Endodermal cell (in vitro differentiated cells): ENCODE results near the gene ADNP. TPM values are rescaled to one million over a fixed set of nuclear protein-coding genes. Genes with fewer than 3 reads are reported as not detected.

Source experiments
- DNase-seq: peaks from one replicate; pipeline ENCODE4 v3.0.0-alpha.2; 2017
- H3K27ac ChIP-seq: 2 replicates; pipeline ENCODE4 v1.5.1; 2013; ENCODE audit warnings: mild to moderate bottlenecking, low read depth, low read length, moderate library complexity
- H3K27me3 ChIP-seq: 2 replicates; pipeline ENCODE4 v1.6.1; 2013; ENCODE audit warnings: mild to moderate bottlenecking, low read length, moderate library complexity; ENCODE audit not compliant: insufficient read depth, control insufficient read depth, poor library complexity, severe bottlenecking
- H3K36me3 ChIP-seq: 2 replicates; pipeline ENCODE4 v1.7.0; 2013; ENCODE audit warnings: mild to moderate bottlenecking, low read length, moderate library complexity; ENCODE audit not compliant: control insufficient read depth, insufficient read depth
- H3K4me1 ChIP-seq: one replicate; pipeline ENCODE4 v1.7.0; 2013; ENCODE audit warnings: low read length; ENCODE audit not compliant: control insufficient read depth, insufficient read depth
- H3K4me3 ChIP-seq: 2 replicates; pipeline ENCODE4 v1.5.1; 2013; ENCODE audit warnings: mild to moderate bottlenecking, low read length, moderate library complexity
- H3K9ac ChIP-seq: 2 replicates; pipeline ENCODE4 v1.6.1; 2013; ENCODE audit warnings: mild to moderate bottlenecking, low read length, moderate library complexity; ENCODE audit not compliant: poor library complexity, severe bottlenecking; ENCODE audit errors: extremely low read depth
- H3K9me3 ChIP-seq: 2 replicates; pipeline ENCODE4 v1.6.1; 2013; ENCODE audit warnings: mild to moderate bottlenecking, low read length, moderate library complexity; ENCODE audit not compliant: control insufficient read depth
- H3K27ac Mint-ChIP-seq: 2 replicates; pipeline ENCODE4 v1.8.0; 2020; ENCODE audit warnings: mixed read lengths
- H3K27me3 Mint-ChIP-seq: 2 replicates; pipeline ENCODE4 v1.8.0; 2021; ENCODE audit warnings: mild to moderate bottlenecking, mixed read lengths; ENCODE audit not compliant: insufficient read depth
- H3K36me3 Mint-ChIP-seq: 2 replicates; pipeline ENCODE4 v1.8.0; 2020; ENCODE audit warnings: low read depth, mixed read lengths
- H3K4me1 Mint-ChIP-seq: 2 replicates; pipeline ENCODE4 v1.8.0; 2020; ENCODE audit warnings: mixed read lengths
- H3K4me3 Mint-ChIP-seq: 2 replicates; pipeline ENCODE4 v1.8.0; 2020; ENCODE audit warnings: mild to moderate bottlenecking, moderate library complexity, mixed read lengths
- H3K9me3 Mint-ChIP-seq: 2 replicates; pipeline ENCODE4 v1.8.0; 2020; ENCODE audit warnings: mild to moderate bottlenecking, mixed read lengths
- CTCF ChIP-seq: fragments of 200-600 bp; sonication (generic); conservative IDR thresholded peaks from 2 replicates; pipeline ENCODE4 v1.5.0; 2021; ENCODE audit warnings: antibody characterized with exemption, mild to moderate bottlenecking
- WGBS, 2 experiments: methylation state at CpG; one replicate each; pipeline versions ENCODE4 v1.1.5 to v1.1.7; 2013; ENCODE audit warnings: missing lambda C conversion rate in 2 of 2, mixed read lengths in 1 of 2; ENCODE audit not compliant: insufficient coverage in 1 of 2, insufficient read length in 1 of 2; 5-methylcytosine and 5-hydroxymethylcytosine counted together
- total RNA-seq, 2 donors: library from RNA; stranded (reverse); fragmentation: NEBNext Ultra II Directional in 1 of 2; extraction: Animal tissue kit (Norgen Biotek cat#: 25700) in 1 of 2; gene quantifications; 2 replicates in 1 of 2; 3 replicates in 1 of 2; pipeline ENCODE4 v1.2.1, GENCODE V29; 2021

The ADNP gene
- total RNA-seq, 2 donors from 2014 or later = 136 to 152 TPM

GRCh38 chr20:50879649-50880550 is 51.3 kb downstream of the ADNP start:
- Histone ChIP-seq H3K27me3 (no peaks in the 10 kb centered on the region), H3K4me1 (no peaks in the 10 kb centered on the region), H3K9ac (no peak overlapping the region), H3K9me3 (no peaks in the 10 kb centered on the region), H3K27ac (no peak overlapping the region), H3K4me3 (no peak overlapping the region), H3K36me3 (no peaks in the 10 kb centered on the region)
- H3K9me3 Mint-ChIP-seq = no peaks in the 10 kb centered on the region
- WGBS, 2 experiments = 92 to 94% methylated on average over 15 to 20 of the region's 20 CpGs
- no peak for DNase-seq
- H3K4me1 Mint-ChIP-seq = peaks cover 7% of the 10 kb centered on the region
- H3K4me3 Mint-ChIP-seq = no peak overlapping the region
- H3K27me3 Mint-ChIP-seq = no peaks in the 10 kb centered on the region
- peak overlapping the region; percentile 17 for H3K27ac Mint-ChIP-seq
- peaks cover 23% of the 10 kb centered on the region for H3K36me3 Mint-ChIP-seq
- no peak for TF ChIP-seq CTCF

- H3K9me3 ChIP-seq = no peaks in the 10 kb centered on the region
- 87% methylated on average over 3 to 6 of the region's 6 CpGs for WGBS, 2 experiments
- Mint-ChIP-seq H3K27ac (no peak overlapping the region), H3K9me3 (no peaks in the 10 kb centered on the region), H3K4me1 (peaks cover 7% of the 10 kb centered on the region), H3K27me3 (no peaks in the 10 kb centered on the region), H3K36me3 (peaks cover 23% of the 10 kb centered on the region), H3K4me3 (no peak overlapping the region)
- H3K27me3 ChIP-seq = no peaks in the 10 kb centered on the region
- H3K4me1 ChIP-seq = no peaks in the 10 kb centered on the region
- TF ChIP-seq CTCF = no peak
- H3K27ac ChIP-seq = no peak overlapping the region
- H3K4me3 ChIP-seq = no peak overlapping the region
- H3K36me3 ChIP-seq = no peaks in the 10 kb centered on the region
- H3K9ac ChIP-seq = no peak overlapping the region
- peak; percentile 50 for DNase-seq
These were observed 53.9 kb downstream of the ADNP start for GRCh38 chr20:50877232-50877743.

- Histone ChIP-seq H3K4me1 (no peaks in the 10 kb centered on the region), H3K36me3 (no peaks in the 10 kb centered on the region), H3K27me3 (no peaks in the 10 kb centered on the region), H3K9ac (no peak overlapping the region), H3K27ac (no peak overlapping the region), H3K9me3 (no peaks in the 10 kb centered on the region), H3K4me3 (no peak overlapping the region)
- TF ChIP-seq CTCF = no peak
- no peak for DNase-seq
- Mint-ChIP-seq H3K9me3 (no peaks in the 10 kb centered on the region), H3K27ac (no peak overlapping the region), H3K4me3 (no peak overlapping the region), H3K4me1 (peaks cover 7% of the 10 kb centered on the region), H3K36me3 (peaks cover 23% of the 10 kb centered on the region), H3K27me3 (no peaks in the 10 kb centered on the region)
- 94 to 100% methylated on average over 4 to 7 of the region's 7 CpGs for WGBS, 2 experiments
These were observed 54.4 kb downstream of the ADNP start for GRCh38 chr20:50876816-50877215.
